ENCODE measurements around the gene ZAR1L. TPM values are rescaled to one million over a fixed set of nuclear protein-coding genes. Genes with fewer than 3 reads are reported as not detected.

Gene ZAR1L
- total RNA-seq, 2 experiments from 2014 or later = not detected

DNA sequence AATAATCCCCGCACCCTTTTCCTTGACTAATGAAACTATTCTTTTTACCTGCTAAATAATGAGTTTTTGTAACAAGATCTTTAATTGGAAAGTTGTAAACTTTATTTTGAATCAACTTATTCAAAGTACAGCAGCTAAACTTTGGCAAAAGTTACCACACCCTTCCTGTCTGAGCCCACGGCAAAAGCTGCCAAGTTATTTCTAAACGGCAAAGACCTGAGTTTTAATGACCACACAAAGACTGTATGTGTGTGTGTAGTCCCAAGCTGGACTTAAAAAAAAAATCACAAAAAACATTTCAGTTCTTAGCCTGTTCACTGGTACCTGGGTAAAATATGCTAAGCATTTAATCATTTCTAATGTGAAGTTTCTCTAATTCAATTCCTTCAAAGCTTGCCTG, 60.7 kb downstream of the ZAR1L start:
- Mint-ChIP-seq H3K27ac (no peak overlapping the region), H3K36me3 (peaks cover 2% of the 10 kb centered on the region), H3K9me3 (no peaks in the 10 kb centered on the region), H3K4me3 (no peak overlapping the region), H3K27me3 (no peaks in the 10 kb centered on the region), H3K4me1 (ENCODE audit: low read depth) (no peaks in the 10 kb centered on the region)
- intact Hi-C loops (cut with micrococcal nuclease) = no loop called here
- POLR2A ChIA-PET = no interaction called here
- CTCF ChIA-PET = interaction anchor here (1.6 kb wide), 1 partner anchor 8 kb away, joined by 10 read pairs; no protein-coding TSS in a partner anchor
- no peak for DNase-seq

- H3K4me1 Mint-ChIP-seq (ENCODE audit: low read depth) = no peaks in the 10 kb centered on the region
- no peaks in the 10 kb centered on the region for H3K27me3 Mint-ChIP-seq
- H3K27ac Mint-ChIP-seq = no peak overlapping the region
- intact Hi-C loops (cut with micrococcal nuclease) = no loop called here
- ChIA-PET POLR2A (no interaction called here), CTCF (no interaction called here)
- peaks cover 2% of the 10 kb centered on the region for H3K36me3 Mint-ChIP-seq
- H3K9me3 Mint-ChIP-seq = no peaks in the 10 kb centered on the region
- no peak overlapping the region for H3K4me3 Mint-ChIP-seq
- DNase-seq = no peak
Observed at GRCh38 chr13:32253911-32254399, 61.2 kb downstream of the ZAR1L start.

Other genes starting within 250 kb of the ZAR1L start
- 10 to 100 TPM; 22.1 to 23.1 TPM for gene BRCA2, start 145 bp upstream of the ZAR1L start, total RNA-seq
- gene N4BP2L1, start 112.8 kb upstream of the ZAR1L start, total RNA-seq = 10 to 100 TPM; 22.1 to 24.0 TPM
- gene N4BP2L2, start 223.4 kb upstream of the ZAR1L start, total RNA-seq = 100 to 1,000 TPM in 1 of 2 experiments, 10 to 100 TPM in 1; 86.6 to 102 TPM